Mesenchymal stem cell (in vitro differentiated cells and primary cell): ENCODE measurements around the gene AMPD2.

Experiments
- DNase-seq: peaks from one replicate; pipeline ENCODE4 v3.0.0-alpha.2; 2013
- H2AFZ ChIP-seq: one replicate; pipeline ENCODE4 v1.6.1; 2013; ENCODE audit warnings: low read depth, mild to moderate bottlenecking, control low read depth, inconsistent platforms, low read length, moderate library complexity
- H2AK5ac ChIP-seq: 2 replicates; pipeline ENCODE4 v1.6.1; 2013; ENCODE audit warnings: low read length, moderate library complexity, mild to moderate bottlenecking, inconsistent platforms; ENCODE audit not compliant: severe bottlenecking
- H2BK120ac ChIP-seq: one replicate; pipeline ENCODE4 v1.6.1; 2013; ENCODE audit warnings: low read depth, mild to moderate bottlenecking, inconsistent platforms, low read length, moderate library complexity
- H2BK12ac ChIP-seq, 2 experiments: one replicate each; pipeline ENCODE4 v1.6.1; 2013; ENCODE audit warnings: inconsistent platforms in 2 of 2, low read length in 2 of 2, mild to moderate bottlenecking in 2 of 2, moderate library complexity in 2 of 2, control low read depth in 1 of 2
- H2BK15ac ChIP-seq: one replicate; pipeline ENCODE4 v1.6.1; 2013; ENCODE audit warnings: mild to moderate bottlenecking, low read depth, inconsistent platforms; ENCODE audit not compliant: poor library complexity, severe bottlenecking
- H2BK5ac ChIP-seq: 2 replicates; pipeline ENCODE4 v1.6.1; 2013; ENCODE audit warnings: low read depth, mild to moderate bottlenecking, low read length, control low read depth, inconsistent platforms; ENCODE audit not compliant: poor library complexity, severe bottlenecking
- H3K14ac ChIP-seq, 2 experiments: one replicate each; pipeline ENCODE4 v1.6.1; 2013; ENCODE audit warnings: inconsistent platforms in 2 of 2, low read length in 2 of 2, control low read depth in 1 of 2, mild to moderate bottlenecking in 1 of 2, moderate library complexity in 1 of 2
- H3K18ac ChIP-seq, 2 experiments: one replicate each; pipeline ENCODE4 v1.6.1; 2013; ENCODE audit warnings: inconsistent platforms in 2 of 2, low read length in 2 of 2, control low read depth in 1 of 2, low read depth in 1 of 2, mild to moderate bottlenecking in 1 of 2
- H3K23ac ChIP-seq, 2 experiments: one replicate each; pipeline ENCODE4 v1.6.1; 2013; ENCODE audit warnings: inconsistent platforms in 2 of 2, low read length in 2 of 2, mild to moderate bottlenecking in 2 of 2, moderate library complexity in 2 of 2, control low read depth in 1 of 2
- H3K27ac ChIP-seq: 2 replicates; pipeline ENCODE4 v1.5.1; 2013; ENCODE audit warnings: mild to moderate bottlenecking, moderate library complexity, low read length, control low read depth, inconsistent platforms; ENCODE audit not compliant: poor library complexity, severe bottlenecking
- H3K27me3 ChIP-seq, 2 experiments: 2 replicates each; pipeline versions ENCODE4 v1.6.1 to v1.7.0; 2013; ENCODE audit warnings: low read length in 2 of 2, mild to moderate bottlenecking in 2 of 2, moderate library complexity in 2 of 2, control low read depth in 1 of 2, inconsistent platforms in 1 of 2; ENCODE audit not compliant: control insufficient read depth in 1 of 2, insufficient read depth in 1 of 2
- H3K36me3 ChIP-seq, 2 experiments: 2 replicates each; pipeline versions ENCODE4 v1.6.1 to v1.7.0; 2013; ENCODE audit warnings: low read length in 2 of 2, control low read depth in 1 of 2, inconsistent platforms in 1 of 2, low read depth in 1 of 2, mild to moderate bottlenecking in 1 of 2; ENCODE audit not compliant: insufficient read depth in 2 of 2, control insufficient read depth in 1 of 2
- H3K4ac ChIP-seq, 2 experiments: one replicate each; pipeline ENCODE4 v1.6.1; 2013; ENCODE audit warnings: inconsistent platforms in 2 of 2, low read length in 2 of 2, mild to moderate bottlenecking in 2 of 2, moderate library complexity in 2 of 2, control low read depth in 1 of 2, low read depth in 1 of 2
- H3K4me1 ChIP-seq: 2 replicates; pipeline ENCODE4 v1.6.1; 2013; ENCODE audit warnings: low read depth, low read length, control low read depth; ENCODE audit not compliant: control insufficient read depth, insufficient read depth
- H3K4me2 ChIP-seq: 2 replicates; pipeline ENCODE4 v1.6.1; 2013; ENCODE audit warnings: low read length, mild to moderate bottlenecking, inconsistent platforms; ENCODE audit not compliant: poor library complexity, severe bottlenecking
- H3K4me3 ChIP-seq, 2 experiments: 2 replicates each; pipeline versions ENCODE4 v1.5.1 to v1.7.0; 2013; ENCODE audit warnings: low read length in 2 of 2, mild to moderate bottlenecking in 2 of 2, control low read depth in 1 of 2, low read depth in 1 of 2; ENCODE audit not compliant: insufficient read depth in 1 of 2
- H3K79me1 ChIP-seq: replicated peaks from 2 replicates; pipeline ENCODE4 v1.6.1; 2013; ENCODE audit warnings: mild to moderate bottlenecking, control low read depth, low read length, inconsistent platforms; ENCODE audit not compliant: poor library complexity, severe bottlenecking
- H3K9ac ChIP-seq: 2 replicates; pipeline ENCODE4 v1.7.0; 2013; ENCODE audit warnings: mild to moderate bottlenecking, low read length, moderate library complexity
- H3K9me3 ChIP-seq: 2 replicates; pipeline ENCODE4 v1.7.0; 2013; ENCODE audit warnings: mild to moderate bottlenecking, low read length; ENCODE audit not compliant: control insufficient read depth
- H4K8ac ChIP-seq: one replicate; pipeline ENCODE4 v1.6.1; 2013; ENCODE audit warnings: inconsistent platforms, mild to moderate bottlenecking, low read length, moderate library complexity
- H4K91ac ChIP-seq: one replicate; pipeline ENCODE4 v1.6.1; 2013; ENCODE audit warnings: mild to moderate bottlenecking, low read length, inconsistent platforms
- WGBS: methylation state at CpG from one replicate; pipeline ENCODE4 v1.1.7; 2013; ENCODE audit warnings: mixed read lengths; 5-methylcytosine and 5-hydroxymethylcytosine counted together

The AMPD2 gene

GRCh38 chr1:109598156-109598555 is 21.5 kb upstream of the AMPD2 start:
- H3K9ac ChIP-seq, result no peak overlapping the region
- H3K18ac ChIP-seq, result no peak overlapping the region
- no peak overlapping the region for H2BK5ac ChIP-seq
- H3K4me2 ChIP-seq, result no peak overlapping the region
- no peak overlapping the region for H4K91ac ChIP-seq
- H2BK15ac ChIP-seq, result no peak overlapping the region
- peaks cover 0 to 86% of the 10 kb centered on the region in 2 experiments for H3K36me3 ChIP-seq
- no peak overlapping the region for H2BK120ac ChIP-seq
- WGBS, result no CpG with 5 or more reads among the region's 1 CpG
- H2AK5ac ChIP-seq, result no peak overlapping the region
- H3K14ac ChIP-seq, result no peak overlapping the region
- H2AFZ ChIP-seq, result no peak overlapping the region
- no peak overlapping the region for H4K8ac ChIP-seq
- H3K4me1 ChIP-seq, result peaks cover 8% of the 10 kb centered on the region
- no peaks in the 10 kb centered on the region for H3K9me3 ChIP-seq
- no peak overlapping the region for H2BK12ac ChIP-seq
- H3K79me1 ChIP-seq, result peaks cover 4% of the 10 kb centered on the region
- no peak overlapping the region for H3K27ac ChIP-seq
- no peak for DNase-seq
- H3K27me3 ChIP-seq, result no peaks in the 10 kb centered on the region
- H3K4me3 ChIP-seq, result no peak overlapping the region
- no peak overlapping the region for H3K4ac ChIP-seq
- no peak overlapping the region for H3K23ac ChIP-seq

GRCh38 chr1:109598655-109599054 is 21.0 kb upstream of the AMPD2 start:
- H2BK5ac ChIP-seq, result no peak overlapping the region
- no peak overlapping the region for H3K9ac ChIP-seq
- no peak overlapping the region for H2BK15ac ChIP-seq
- H4K91ac ChIP-seq, result no peak overlapping the region
- H3K79me1 ChIP-seq, result peaks cover 7% of the 10 kb centered on the region
- no peak overlapping the region for H2AFZ ChIP-seq
- H3K27ac ChIP-seq, result no peak overlapping the region
- H4K8ac ChIP-seq, result no peak overlapping the region
- no peaks in the 10 kb centered on the region for H3K27me3 ChIP-seq
- no peak overlapping the region for H3K4ac ChIP-seq
- no peak overlapping the region for H2BK12ac ChIP-seq
- H3K9me3 ChIP-seq, result no peaks in the 10 kb centered on the region
- H2AK5ac ChIP-seq, result no peak overlapping the region
- H3K36me3 ChIP-seq, result peaks cover 0 to 86% of the 10 kb centered on the region in 2 experiments
- no peak for DNase-seq
- H3K4me1 ChIP-seq, result peaks cover 8% of the 10 kb centered on the region
- no peak overlapping the region for H3K18ac ChIP-seq
- H2BK120ac ChIP-seq, result no peak overlapping the region
- H3K4me2 ChIP-seq, result no peak overlapping the region
- no peak overlapping the region for H3K14ac ChIP-seq
- 93% methylated on average over 3 of the region's 5 CpGs for WGBS
- no peak overlapping the region for H3K23ac ChIP-seq
- H3K4me3 ChIP-seq, result no peak overlapping the region

GRCh38 chr1:109603229-109603628 is 16.4 kb upstream of the AMPD2 start:
- no peak overlapping the region for H2AK5ac ChIP-seq
- no peaks in the 10 kb centered on the region for H3K27me3 ChIP-seq
- H3K79me1 ChIP-seq, result peaks cover 20% of the 10 kb centered on the region
- no peak overlapping the region for H3K23ac ChIP-seq
- H2BK5ac ChIP-seq, result no peak overlapping the region
- H3K36me3 ChIP-seq, result peaks cover 5 to 69% of the 10 kb centered on the region in 2 experiments
- H3K4me3 ChIP-seq, result no peak overlapping the region
- H3K4me1 ChIP-seq, result peaks cover 2% of the 10 kb centered on the region
- H2BK120ac ChIP-seq, result no peak overlapping the region
- no peak overlapping the region for H3K4me2 ChIP-seq
- H3K9me3 ChIP-seq, result no peaks in the 10 kb centered on the region
- H2BK15ac ChIP-seq, result no peak overlapping the region
- DNase-seq, result no peak
- no peak overlapping the region for H3K14ac ChIP-seq
- no peak overlapping the region for H2AFZ ChIP-seq
- H3K18ac ChIP-seq, result no peak overlapping the region
- no peak overlapping the region for H3K9ac ChIP-seq
- H2BK12ac ChIP-seq, result no peak overlapping the region
- no peak overlapping the region for H4K8ac ChIP-seq
- WGBS, result 100% methylated on average over 3 of the region's 3 CpGs
- no peak overlapping the region for H3K27ac ChIP-seq
- H3K4ac ChIP-seq, result no peak overlapping the region
- no peak overlapping the region for H4K91ac ChIP-seq

- Histone ChIP-seq H2BK12ac (no peak overlapping the region), H4K8ac (no peak overlapping the region), H2BK15ac (no peak overlapping the region), H3K18ac (no peak overlapping the region), H3K9me3 (no peaks in the 10 kb centered on the region), H3K4ac (no peak overlapping the region), H2AK5ac (no peak overlapping the region), H3K9ac (no peak overlapping the region), H3K4me3 (no peak overlapping the region), H3K27me3 (no peaks in the 10 kb centered on the region), H3K36me3 (peaks cover 5 to 49% of the 10 kb centered on the region in 2 experiments), H3K4me2 (no peak overlapping the region), H3K27ac (no peak overlapping the region), H3K23ac (no peak overlapping the region), H3K4me1 (peaks cover 4% of the 10 kb centered on the region), H2AFZ (no peak overlapping the region), H3K79me1 (peaks cover 20% of the 10 kb centered on the region), H3K14ac (no peak overlapping the region), H4K91ac (no peak overlapping the region), H2BK120ac (no peak overlapping the region), H2BK5ac (no peak overlapping the region)
- DNase-seq, result no peak
- WGBS, result no CpG with 5 or more reads among the region's 1 CpG
Observed at GRCh38 chr1:109605381-109605780, 14.3 kb upstream of the AMPD2 start.
